AG20443 (cell line): ENCODE measurements around the gene GLB1L.
A peak's percentile ranks its signal among the peaks of the same experiment; 100 is the strongest.
"Not testable (repeated sequence)": the region's sequence is repeated elsewhere in the genome, so short reads cannot be mapped to it uniquely, and the experiment has no call there.

ENCODE experiments used
- DNase-seq: peaks from one replicate; pipeline ENCODE4 v3.0.0; 2012; ENCODE audit warnings: low spot score, mixed read lengths

GLB1L gene

GRCh38 chr2:219280651-219281050 lies 35.4 kb upstream of the GLB1L start:
- DNase-seq = no peak

- DNase-seq = no peak
Measured at GRCh38 chr2:219279916-219280516, 34.8 kb upstream of the GLB1L start.

- DNase-seq = peak; percentile 99
Measured at GRCh38 chr2:219279151-219279915, 34.1 kb upstream of the GLB1L start, which contains the start of gene DNAJB2. Gene DNAJB2, plus strand, starts transcription at chr2:219279366. Its CDS starts 468 bp downstream, at chr2:219279834.

- DNase-seq = no peak
Measured at GRCh38 chr2:219278655-219279150, 33.5 kb upstream of the GLB1L start.

- DNase-seq = peak; percentile 79
Measured at GRCh38 chr2:219277703-219278654, 32.7 kb upstream of the GLB1L start.

GRCh38 chr2:219274361-219274921 lies 29.2 kb upstream of the GLB1L start:
- DNase-seq = peak; percentile 92

- no peak for DNase-seq
Measured at GRCh38 chr2:219273937-219274336, 28.7 kb upstream of the GLB1L start.

- no peak for DNase-seq
Measured at GRCh38 chr2:219272995-219273394, 27.8 kb upstream of the GLB1L start.

GRCh38 chr2:219272356-219272755 lies 27.1 kb upstream of the GLB1L start:
- DNase-seq = no peak

GRCh38 chr2:219271021-219271420 lies 25.8 kb upstream of the GLB1L start:
- DNase-seq = no peak

- no peak for DNase-seq
Measured at GRCh38 chr2:219270055-219270372, 24.8 kb upstream of the GLB1L start.

- no peak for DNase-seq
Measured at GRCh38 chr2:219269362-219270054, 24.3 kb upstream of the GLB1L start.

- DNase-seq = no peak
Measured at GRCh38 chr2:219268294-219268693, 23.1 kb upstream of the GLB1L start.

GRCh38 chr2:219266886-219267285 lies 21.6 kb upstream of the GLB1L start:
- no peak for DNase-seq

GRCh38 chr2:219266232-219266631 lies 21.0 kb upstream of the GLB1L start:
- no peak for DNase-seq

GRCh38 chr2:219261024-219261855 lies 16.0 kb upstream of the GLB1L start:
- no peak for DNase-seq

- DNase-seq = not testable (repeated sequence)
Measured at GRCh38 chr2:219258942-219259341, 13.7 kb upstream of the GLB1L start.

- no peak for DNase-seq
Measured at GRCh38 chr2:219254590-219255201, 9.5 kb upstream of the GLB1L start.

GRCh38 chr2:219253753-219254589 lies 8.7 kb upstream of the GLB1L start, which contains the start of gene TUBA4A:
Gene TUBA4A, minus strand, starts transcription at chr2:219253918. Its CDS starts 60 bp downstream, at chr2:219253858.
- peak; percentile 98 for DNase-seq
